ENCODE results near the gene IFT20.

The IFT20 gene

GRCh38 chr17:28334666-28335200, 539 bp downstream of the IFT20 start:
- no peak for DNase-seq

GRCh38 chr17:28334171-28334570, 1.1 kb downstream of the IFT20 start:
- no peak for DNase-seq

- DNase-seq, result no peak
Observed at GRCh38 chr17:28333083-28333746, 2.1 kb downstream of the IFT20 start.

GRCh38 chr17:28331891-28332420, 3.3 kb downstream of the IFT20 start:
- DNase-seq, result no peak

GRCh38 chr17:28330671-28331070, 4.6 kb downstream of the IFT20 start:
- no peak for DNase-seq

GRCh38 chr17:28328325-28328724, 6.9 kb downstream of the IFT20 start:
- DNase-seq, result no peak

GRCh38 chr17:28327709-28328108, 7.6 kb downstream of the IFT20 start:
- DNase-seq, result no peak

GRCh38 chr17:28327031-28327607, 8.2 kb downstream of the IFT20 start:
- no peak for DNase-seq

GRCh38 chr17:28326114-28326513, 9.2 kb downstream of the IFT20 start:
- DNase-seq, result no peak

GRCh38 chr17:28325211-28325610, 10.1 kb downstream of the IFT20 start:
- no peak for DNase-seq

GRCh38 chr17:28324781-28325180, 10.5 kb downstream of the IFT20 start:
- no peak for DNase-seq

- no peak for DNase-seq
Observed at GRCh38 chr17:28324267-28324745, 11.0 kb downstream of the IFT20 start.

GRCh38 chr17:28320215-28321061, 14.8 kb downstream of the IFT20 start:
- no peak for DNase-seq

- DNase-seq, result no peak
Observed at GRCh38 chr17:28319598-28319935, 15.7 kb downstream of the IFT20 start.

- DNase-seq, result peak; percentile 97
Observed at GRCh38 chr17:28318759-28319597, 16.3 kb downstream of the IFT20 start, which contains the start of gene TMEM97. TSS of gene TMEM97 (plus strand) at chr17:28319200. CDS start at chr17:28319240, 40 bp downstream.

GRCh38 chr17:28317966-28318758, 17.1 kb downstream of the IFT20 start:
- DNase-seq, result no peak

GRCh38 chr17:28317099-28317965, 17.9 kb downstream of the IFT20 start:
- no peak for DNase-seq

GRCh38 chr17:28315846-28316705, 19.2 kb downstream of the IFT20 start:
- no peak for DNase-seq

GRCh38 chr17:28313841-28314240, 21.4 kb downstream of the IFT20 start:
- DNase-seq, result no peak
